Measurements from ENCODE around the gene ABCA10.

GRCh38 chr17:69222707-69223258 is 5.8 kb downstream of the ABCA10 start:
- TF ChIP-seq EZH2 (IDR thresholded peaks at IDR 0.05; ENCODE audit: borderline replicate concordance, insufficient read depth, low read depth, low read length, poor library complexity, severe bottlenecking) (no peak), CTCF (IDR thresholded peaks at IDR 0.05) (no peak)
